ENCODE results near the gene SPO11. TPM values are rescaled to one million over a fixed set of nuclear protein-coding genes. Genes with fewer than 3 reads are reported as not detected.

The SPO11 gene
- polyA plus RNA-seq, 1 donor = not detected

DNA sequence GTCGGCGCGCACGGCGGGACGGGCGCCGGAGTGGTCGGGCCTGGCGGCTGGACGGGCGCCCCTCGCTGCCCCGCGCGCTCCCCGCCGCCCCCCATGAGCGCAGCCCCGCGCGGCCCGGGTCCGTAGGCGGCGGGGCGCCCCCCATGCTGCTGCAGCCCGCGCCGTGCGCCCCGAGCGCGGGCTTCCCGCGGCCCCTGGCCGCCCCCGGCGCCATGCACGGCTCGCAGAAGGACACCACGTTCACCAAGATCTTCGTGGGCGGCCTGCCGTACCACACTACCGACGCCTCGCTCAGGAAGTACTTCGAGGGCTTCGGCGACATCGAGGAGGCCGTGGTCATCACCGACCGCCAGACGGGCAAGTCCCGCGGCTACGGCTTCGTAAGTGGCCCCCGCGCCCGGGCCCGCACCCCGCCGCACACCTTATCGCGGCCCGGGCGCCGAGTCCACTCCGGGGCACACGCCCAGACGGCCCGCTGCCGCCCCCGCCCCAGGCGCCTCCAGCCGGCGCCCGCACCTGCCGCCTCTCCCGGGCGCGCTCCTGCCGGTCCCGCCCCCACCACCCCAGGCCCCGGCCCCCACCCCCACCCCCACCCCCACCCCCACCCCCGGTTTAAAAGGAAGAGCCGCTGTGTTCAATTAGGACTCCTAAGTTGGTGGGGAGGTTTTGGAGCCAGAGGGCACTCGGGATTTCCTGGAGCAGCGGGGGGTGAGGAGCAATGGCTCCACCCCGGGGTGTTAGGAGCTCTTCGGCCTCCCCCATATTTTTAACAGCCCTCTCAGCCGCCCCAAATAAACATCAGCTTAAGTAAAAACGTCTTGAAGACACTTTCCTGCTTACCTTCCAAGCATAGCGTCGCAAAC, 62.1 kb downstream of the SPO11 start:
- no peak for DNase-seq

DNA sequence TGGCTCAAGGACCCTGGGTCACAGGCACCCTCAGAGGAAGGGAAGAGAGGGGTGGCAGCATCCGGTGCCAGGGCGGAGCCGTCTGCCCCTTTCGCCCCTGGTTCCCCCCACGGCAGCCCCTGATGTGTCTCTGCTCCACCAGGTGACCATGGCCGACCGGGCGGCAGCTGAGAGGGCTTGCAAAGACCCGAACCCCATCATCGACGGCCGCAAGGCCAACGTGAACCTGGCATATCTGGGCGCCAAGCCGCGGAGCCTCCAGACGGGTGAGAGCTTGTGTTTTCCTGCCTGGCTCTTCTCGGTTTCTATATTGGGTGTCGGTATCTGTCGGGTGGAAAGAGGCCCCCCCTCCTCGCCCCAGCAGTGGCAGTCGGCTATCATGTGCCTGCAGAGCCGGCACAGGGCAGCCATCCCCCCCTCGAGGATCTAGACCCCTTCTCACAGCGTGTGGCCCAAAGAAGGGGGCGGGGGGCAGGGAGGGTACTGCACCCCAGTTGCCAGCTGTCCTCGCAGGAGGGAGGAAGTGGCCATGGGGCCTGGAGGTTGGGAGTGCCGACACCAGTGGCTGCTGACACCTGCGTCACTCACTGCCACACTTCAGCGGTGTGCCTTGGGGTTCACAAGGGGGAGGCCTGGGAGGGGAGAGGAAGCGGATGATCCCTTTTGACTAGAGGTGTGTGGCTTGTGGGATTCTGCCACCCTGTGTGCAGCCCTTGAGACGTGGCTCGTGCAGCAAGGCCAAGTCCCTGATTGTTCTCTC, 63.1 kb downstream of the SPO11 start:
- DNase-seq = no peak

Other genes starting within 250 kb of the SPO11 start
- gene BMP7, start 63.2 kb upstream of the SPO11 start, polyA plus RNA-seq (ENCODE audit: insufficient read length) = 4.6 TPM
- 27.3 TPM for gene RAE1, start 21.5 kb downstream of the SPO11 start, polyA plus RNA-seq (ENCODE audit: insufficient read length)
- 72.6 TPM for gene RBM38, start 61.6 kb downstream of the SPO11 start, polyA plus RNA-seq (ENCODE audit: insufficient read length)
- gene CTCFL, start 195.3 kb downstream of the SPO11 start, polyA plus RNA-seq (ENCODE audit: insufficient read length) = 0.21 TPM
- gene PCK1, start 231.3 kb downstream of the SPO11 start, polyA plus RNA-seq (ENCODE audit: insufficient read length) = 3.2 TPM